ENCODE data around the gene LRMDA. TPM values are rescaled to one million over a fixed set of nuclear protein-coding genes. Genes with fewer than 3 reads are reported as not detected.

The LRMDA gene
- total and polyA plus RNA-seq, 2 of the 4 experiments (the other 2 are of a cell fraction), result 0.07 TPM; not detected in 1

- no peak overlapping the region for H2BK20ac ChIP-seq (ENCODE audit: low read depth, low read length)
- no peak overlapping the region for H3K14ac ChIP-seq (replicated peaks; ENCODE audit: low read depth, low read length)
- no peak overlapping the region for H3K27ac ChIP-seq (ENCODE audit: insufficient read depth, low read length)
- no peaks in the 10 kb centered on the region for H3K4me1 ChIP-seq (ENCODE audit: control insufficient read depth, insufficient read depth, low read length)
- 83% methylated on average over 2 of the region's 6 CpGs; no CpG with 5 or more reads in 1 of the 2 experiments for WGBS, 2 experiments (ENCODE audit: extremely low coverage in 2 of 2, insufficient read length in 1 of 2)
- POLR2A ChIA-PET (ENCODE audit: unreplicated experiment), result no interaction called here
- H4K91ac ChIP-seq (ENCODE audit: insufficient read depth, low read depth, low read length), result no peak overlapping the region
- no peaks in the 10 kb centered on the region for H3K36me3 ChIP-seq (ENCODE audit: control insufficient read depth, insufficient read depth, low read length)
- H3K18ac ChIP-seq (ENCODE audit: low read depth, low read length), result no peak overlapping the region
- no peaks in the 10 kb centered on the region for H3K9me3 ChIP-seq (ENCODE audit: control insufficient read depth, insufficient read depth, low read length)
- H3K27me3 ChIP-seq (ENCODE audit: control insufficient read depth, insufficient read depth, low read length), result peaks cover 25% of the 10 kb centered on the region
- dilution Hi-C loops (cut with HindIII; ENCODE audit: low sequenced_read_pairs, unreplicated experiment), result no loop called here
- H3K4ac ChIP-seq (ENCODE audit: low read depth, low read length), result no peak overlapping the region
- CTCF ChIA-PET, result interaction anchor here (0.6 kb wide), 2 partner anchors 25 to 728 kb away, joined by 6 read pairs; no protein-coding TSS in a partner anchor
- no peaks in the 10 kb centered on the region for H3K79me1 ChIP-seq (ENCODE audit: low read depth in 1 of 2, low read length in 2 of 2)
- no peaks in the 10 kb centered on the region for H3K9me1 ChIP-seq (ENCODE audit: insufficient read depth, low read length)
- in situ Hi-C loops (cut with MboI; ENCODE audit: low sequenced_read_pairs), result no loop called here
- no peak overlapping the region for H3K4me2 ChIP-seq (ENCODE audit: low read depth, low read length)
- H3K56ac ChIP-seq (ENCODE audit: extremely low read depth, insufficient read depth, low read length), result no peak overlapping the region
- no peak overlapping the region for H3K23ac ChIP-seq (ENCODE audit: low read depth, low read length)
- ATAC-seq (ENCODE audit: low read depth) (no peak), DNase-seq (peak; percentile 13)
- H3K4me3 ChIP-seq (ENCODE audit: insufficient read depth, low read depth, low read length), result no peak overlapping the region
- no peaks in the 10 kb centered on the region for H4K20me1 ChIP-seq (ENCODE audit: insufficient read depth, low read length)
- no peak overlapping the region for H4K8ac ChIP-seq (ENCODE audit: low read depth in 2 of 2, low read length in 2 of 2)
- H2AK9ac ChIP-seq (replicated peaks; ENCODE audit: low read depth, low read length, poor library complexity), result no peak overlapping the region
- H3K9ac ChIP-seq (ENCODE audit: low read depth, low read length), result no peak overlapping the region
- no peak overlapping the region for H2AFZ ChIP-seq (replicated peaks; ENCODE audit: low read length, poor library complexity)
- no peak overlapping the region for H2BK15ac ChIP-seq (ENCODE audit: low read depth, low read length)
- H2AK5ac ChIP-seq (ENCODE audit: low read depth, low read length), result no peak overlapping the region
- no peak for TF ChIP-seq BHLHE40 (IDR thresholded peaks at IDR 0.05; ENCODE audit: low read depth, low read length)
- no peak for TF ChIP-seq RCOR1 (IDR thresholded peaks at IDR 0.05; ENCODE audit: insufficient replicate concordance, low read length)
- no peak for TF ChIP-seq POLR2A (IDR thresholded peaks at IDR 0.05; ENCODE audit: low read depth, low read length)
- no peak for TF ChIP-seq NFE2L2 (IDR thresholded peaks at IDR 0.05; ENCODE audit: low read depth, low read length)
- TF ChIP-seq ELK1 (IDR thresholded peaks at IDR 0.05; ENCODE audit: borderline replicate concordance, low read depth, low read length), result no peak
- TF ChIP-seq FOS (IDR thresholded peaks at IDR 0.05; ENCODE audit: low read depth, low read length), result no peak
- TF ChIP-seq CEBPB (IDR thresholded peaks at IDR 0.05; ENCODE audit: low read depth, low read length), result no peak
- TF ChIP-seq SMC3 (IDR thresholded peaks at IDR 0.05; ENCODE audit: low read depth, low read length), result no peak
- H2BK5ac ChIP-seq (ENCODE audit: low read depth, low read length, poor library complexity, severe bottlenecking), result no peak overlapping the region
- intact Hi-C loops (cut with micrococcal nuclease), result no loop called here
- no peak overlapping the region for H4K5ac ChIP-seq (ENCODE audit: low read depth, low read length)
- no TSS peak for BruUV-seq (replicated peaks)
- H2BK120ac ChIP-seq (ENCODE audit: low read depth, low read length), result no peak overlapping the region
Measured at GRCh38 chr10:76127984-76128589, 696.7 kb downstream of the LRMDA start.

Measured in IMR-90 (cell line).